Glutamatergic neuron (in vitro differentiated cells): Measurements from ENCODE around the gene FUT2. TPM values are rescaled to one million over a fixed set of nuclear protein-coding genes. Genes with fewer than 3 reads are reported as not detected.
A peak's percentile ranks its signal among the peaks of the same experiment; 100 is the strongest.
"Not testable (repeated sequence)": the region's sequence is repeated elsewhere in the genome, so short reads cannot be mapped to it uniquely, and the experiment has no call there.

Source experiments
- DNase-seq: peaks from one replicate; pipeline ENCODE4 v3.0.0; 2022
- H3K27ac Mint-ChIP-seq: one replicate; pipeline ENCODE4 v1.8.0; 2020; ENCODE audit warnings: mild to moderate bottlenecking, mixed read lengths, inconsistent platforms; ENCODE audit not compliant: unreplicated experiment
- H3K27me3 Mint-ChIP-seq: one replicate; pipeline ENCODE4 v1.8.0; 2020; ENCODE audit warnings: mild to moderate bottlenecking, moderate library complexity, mixed read lengths, inconsistent platforms; ENCODE audit not compliant: unreplicated experiment
- H3K36me3 Mint-ChIP-seq: one replicate; pipeline ENCODE4 v1.8.0; 2020; ENCODE audit warnings: mild to moderate bottlenecking, mixed read lengths, inconsistent platforms; ENCODE audit not compliant: unreplicated experiment
- H3K4me1 Mint-ChIP-seq: one replicate; pipeline ENCODE4 v1.8.0; 2020; ENCODE audit warnings: mild to moderate bottlenecking, low read depth, mixed read lengths, inconsistent platforms; ENCODE audit not compliant: unreplicated experiment
- H3K4me3 Mint-ChIP-seq: one replicate; pipeline ENCODE4 v1.8.0; 2020; ENCODE audit warnings: mild to moderate bottlenecking, mixed read lengths, inconsistent platforms; ENCODE audit not compliant: unreplicated experiment
- H3K9me3 Mint-ChIP-seq: one replicate; pipeline ENCODE4 v1.8.0; 2020; ENCODE audit warnings: mild to moderate bottlenecking, moderate library complexity, mixed read lengths, inconsistent platforms; ENCODE audit not compliant: unreplicated experiment
- total RNA-seq: library from RNA; stranded (reverse); fragmentation: NEBNext Ultra II Directional; extraction: Animal tissue kit (Norgen Biotek cat#: 25700); gene quantifications from one replicate; pipeline ENCODE4 v1.2.1, GENCODE V29; 2021; ENCODE audit not compliant: unreplicated experiment
- TF ChIP-seq, protein P1 (sequence below): fragments of 200-600 bp; sonication (generic); IDR thresholded peaks from one replicate; pipeline ENCODE4 v1.5.0; 2021; ENCODE audit not compliant: partially characterized antibody, unreplicated experiment

FUT2 gene
- total RNA-seq, 1 donor from 2014 or later: 0.22 TPM

DNA sequence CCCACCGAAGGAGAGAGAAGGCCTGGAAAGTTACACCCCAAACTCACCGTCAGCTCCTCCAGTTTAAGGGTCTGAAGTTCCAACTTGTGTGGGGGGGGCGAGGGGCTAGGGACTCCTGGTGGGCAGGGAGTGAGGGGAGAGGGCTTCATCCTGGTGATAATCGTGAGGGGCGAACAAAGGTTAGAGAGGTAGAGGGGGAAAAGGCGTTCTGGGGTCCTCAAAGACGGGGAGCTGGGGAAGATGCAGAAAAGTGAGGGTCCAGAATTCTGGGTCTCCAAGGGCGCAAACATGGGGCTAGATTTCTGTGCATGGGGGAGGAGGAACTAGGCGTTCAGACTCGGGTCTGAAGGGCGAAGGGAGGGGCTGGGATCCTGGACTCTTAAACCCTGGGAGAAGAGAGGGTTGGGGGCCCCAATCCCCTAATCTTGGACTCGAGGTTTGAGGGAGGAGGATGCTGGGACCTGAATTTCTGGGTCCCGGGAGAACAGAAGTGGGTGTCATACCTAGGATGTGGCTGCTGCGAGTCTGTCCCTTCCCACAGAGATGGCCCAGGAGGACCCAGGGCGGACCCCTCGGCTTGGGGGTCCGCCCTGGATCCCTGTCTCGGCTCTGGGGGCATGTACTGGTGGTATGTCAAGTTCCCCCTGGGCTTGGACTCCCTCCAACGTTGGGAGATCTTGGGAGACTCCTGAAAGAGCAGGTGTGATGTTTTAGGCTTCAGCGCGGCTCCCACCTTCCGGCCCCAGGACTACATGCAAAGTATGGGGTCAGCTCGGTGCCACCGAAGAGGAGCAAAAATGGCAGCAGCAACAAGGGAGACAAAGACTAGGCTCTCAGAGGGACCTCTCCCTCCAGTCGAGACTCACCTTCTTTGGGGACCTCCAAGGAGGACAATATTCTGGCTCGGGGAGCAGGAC, 19.2 kb downstream of the FUT2 start:
- Mint-ChIP-seq H3K4me3 (peak overlapping the region; percentile 68), H3K27me3 (peaks cover 17% of the 10 kb centered on the region), H3K9me3 (peaks cover 5% of the 10 kb centered on the region), H3K36me3 (no peaks in the 10 kb centered on the region), H3K27ac (peak overlapping the region; percentile 66), H3K4me1 (peaks cover 12% of the 10 kb centered on the region)
- DNase-seq: no peak
- TF ChIP-seq, protein P1, sequence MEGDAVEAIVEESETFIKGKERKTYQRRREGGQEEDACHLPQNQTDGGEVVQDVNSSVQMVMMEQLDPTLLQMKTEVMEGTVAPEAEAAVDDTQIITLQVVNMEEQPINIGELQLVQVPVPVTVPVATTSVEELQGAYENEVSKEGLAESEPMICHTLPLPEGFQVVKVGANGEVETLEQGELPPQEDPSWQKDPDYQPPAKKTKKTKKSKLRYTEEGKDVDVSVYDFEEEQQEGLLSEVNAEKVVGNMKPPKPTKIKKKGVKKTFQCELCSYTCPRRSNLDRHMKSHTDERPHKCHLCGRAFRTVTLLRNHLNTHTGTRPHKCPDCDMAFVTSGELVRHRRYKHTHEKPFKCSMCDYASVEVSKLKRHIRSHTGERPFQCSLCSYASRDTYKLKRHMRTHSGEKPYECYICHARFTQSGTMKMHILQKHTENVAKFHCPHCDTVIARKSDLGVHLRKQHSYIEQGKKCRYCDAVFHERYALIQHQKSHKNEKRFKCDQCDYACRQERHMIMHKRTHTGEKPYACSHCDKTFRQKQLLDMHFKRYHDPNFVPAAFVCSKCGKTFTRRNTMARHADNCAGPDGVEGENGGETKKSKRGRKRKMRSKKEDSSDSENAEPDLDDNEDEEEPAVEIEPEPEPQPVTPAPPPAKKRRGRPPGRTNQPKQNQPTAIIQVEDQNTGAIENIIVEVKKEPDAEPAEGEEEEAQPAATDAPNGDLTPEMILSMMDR: no peak

DNA sequence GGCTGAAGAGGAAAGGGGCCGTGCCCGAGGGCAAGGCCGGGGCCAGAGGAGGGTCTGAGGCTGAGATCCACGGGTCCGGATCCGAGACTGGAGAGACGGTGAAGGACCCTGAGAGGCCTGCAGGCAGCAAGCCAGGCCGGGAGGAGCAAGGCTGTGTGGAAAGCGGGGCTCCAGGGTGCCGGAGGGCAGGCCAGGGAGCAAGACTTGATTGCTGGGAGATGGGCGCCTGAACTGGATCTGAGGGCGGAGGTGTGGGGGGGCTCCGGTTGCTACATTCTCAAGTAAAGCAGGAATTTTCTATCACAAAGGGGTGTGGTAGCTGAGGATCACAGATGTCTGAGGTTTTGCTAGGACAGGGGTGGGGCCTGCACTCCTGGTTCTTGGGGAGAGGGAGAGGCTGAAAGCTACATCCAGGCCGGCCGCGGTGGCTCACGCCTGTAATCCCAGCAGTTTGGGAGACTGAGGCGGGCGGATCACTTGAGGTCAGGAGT, 20.0 kb downstream of the FUT2 start:
- no peak for DNase-seq
- TF ChIP-seq, protein P1: no peak
- no peak overlapping the region for H3K27ac Mint-ChIP-seq
- no peak overlapping the region for H3K4me3 Mint-ChIP-seq
- peaks cover 18% of the 10 kb centered on the region for H3K27me3 Mint-ChIP-seq
- H3K36me3 Mint-ChIP-seq: no peaks in the 10 kb centered on the region
- H3K9me3 Mint-ChIP-seq: peaks cover 5% of the 10 kb centered on the region
- H3K4me1 Mint-ChIP-seq: peaks cover 13% of the 10 kb centered on the region

DNA sequence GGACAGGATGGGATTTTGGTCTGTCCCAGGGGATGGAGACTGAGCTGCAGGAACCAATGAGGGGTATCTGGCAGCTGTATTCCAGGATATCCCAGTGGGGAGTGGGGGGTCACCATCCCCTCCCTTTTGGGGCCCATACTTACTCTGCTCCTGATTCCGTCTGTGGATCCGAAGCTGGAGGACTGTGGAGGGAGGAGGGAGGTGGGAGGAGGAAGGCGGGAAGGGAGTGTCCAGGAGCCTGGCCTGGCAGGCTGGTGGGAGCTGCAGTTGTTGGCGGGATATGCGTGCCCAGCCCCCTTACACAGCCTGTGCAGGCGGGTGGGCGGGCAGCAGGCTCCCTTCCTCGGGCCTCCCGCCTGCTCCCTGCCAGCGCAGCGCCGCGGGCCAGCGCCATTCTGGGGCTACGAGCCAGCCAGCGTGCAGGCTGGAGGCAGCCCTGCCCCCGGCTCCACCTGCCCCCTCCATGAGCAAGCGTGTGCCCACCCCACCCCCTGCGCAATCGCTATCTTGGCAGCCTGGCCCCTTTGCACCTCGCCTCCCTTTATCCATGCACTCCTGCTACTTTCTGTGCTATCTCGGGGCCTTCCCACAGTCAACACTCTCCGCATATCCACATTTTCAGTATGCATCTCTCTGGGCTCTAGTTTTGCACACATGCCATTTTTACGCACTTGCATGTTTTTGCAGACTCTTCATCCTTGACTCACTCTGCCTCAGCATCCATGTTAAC, 21.0 kb downstream of the FUT2 start:
- TF ChIP-seq, protein P1: no peak
- peaks cover 18% of the 10 kb centered on the region for H3K27me3 Mint-ChIP-seq
- peak overlapping the region; percentile 55 for H3K4me3 Mint-ChIP-seq
- H3K4me1 Mint-ChIP-seq: peaks cover 13% of the 10 kb centered on the region
- peaks cover 5% of the 10 kb centered on the region for H3K9me3 Mint-ChIP-seq
- peak overlapping the region; percentile 62 for H3K27ac Mint-ChIP-seq
- no peaks in the 10 kb centered on the region for H3K36me3 Mint-ChIP-seq
- DNase-seq: peak; percentile 52

DNA sequence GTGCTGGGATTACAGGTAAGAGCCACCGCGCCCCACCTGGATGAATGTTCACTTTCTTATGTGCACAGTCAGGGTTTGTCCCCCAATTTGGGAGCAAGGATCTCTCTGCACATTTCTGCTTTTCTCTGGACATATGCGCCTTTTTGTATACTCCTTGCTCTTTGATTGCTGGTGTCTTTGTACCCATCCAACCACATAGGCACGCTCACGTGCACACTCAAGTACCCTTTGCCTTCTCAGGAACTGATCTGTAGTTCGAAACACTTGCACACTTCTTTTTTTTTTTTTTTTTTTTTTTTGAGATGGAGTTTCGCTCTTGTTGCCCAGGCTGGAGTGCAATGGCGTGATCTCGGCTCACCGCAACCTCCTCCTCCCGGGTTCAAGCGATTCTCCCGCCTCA, 22.3 kb downstream of the FUT2 start:
- H3K36me3 Mint-ChIP-seq, H3K9me3 Mint-ChIP-seq, H3K27ac Mint-ChIP-seq, DNase-seq, H3K4me3 Mint-ChIP-seq: not testable (repeated sequence)
- Mint-ChIP-seq H3K4me1 (peaks cover 13% of the 10 kb centered on the region), H3K27me3 (peaks cover 16% of the 10 kb centered on the region)

DNA sequence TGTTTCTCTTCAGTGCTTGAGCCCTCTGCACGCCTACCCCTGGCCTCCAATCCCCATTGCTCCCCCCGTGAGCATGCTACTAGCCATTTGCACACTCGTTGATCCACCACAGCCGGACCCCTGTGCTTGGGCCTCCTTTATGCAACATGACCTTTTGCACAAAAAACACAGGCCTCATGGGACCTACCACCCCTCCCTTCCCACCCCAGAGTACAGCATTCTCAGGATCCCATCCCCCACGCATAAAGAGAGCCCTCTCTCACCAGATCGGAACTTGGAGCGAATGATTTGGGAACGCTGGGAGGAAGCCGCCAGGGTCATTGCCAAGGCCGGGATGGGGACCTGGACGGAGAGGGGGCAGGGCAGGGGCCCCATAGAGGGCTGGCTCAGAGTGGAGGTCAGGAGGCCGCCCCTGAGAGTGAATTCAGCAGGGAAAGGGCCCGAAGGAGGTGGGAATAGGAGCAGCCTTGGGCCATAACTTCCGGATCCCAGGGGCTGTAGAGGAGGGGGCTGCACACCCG, 23.0 kb downstream of the FUT2 start:
- Mint-ChIP-seq H3K9me3 (peaks cover 8% of the 10 kb centered on the region), H3K27ac (peak overlapping the region; percentile 79), H3K36me3 (no peaks in the 10 kb centered on the region), H3K27me3 (peaks cover 14% of the 10 kb centered on the region), H3K4me1 (peaks cover 13% of the 10 kb centered on the region), H3K4me3 (peak overlapping the region; percentile 46)
- DNase-seq: no peak
- TF ChIP-seq, protein P1: no peak
